HG03025 (cell line): ENCODE measurements around the gene LRRC7.
A peak's percentile ranks its signal among the peaks of the same experiment; 100 is the strongest.
"Not testable (repeated sequence)": the region's sequence is repeated elsewhere in the genome, so short reads cannot be mapped to it uniquely, and the experiment has no call there.

Source experiments
- ATAC-seq: cut with Tn5 transposase; IDR thresholded peaks from one replicate; pipeline ENCODE4 v1.9.1; 2021; ENCODE audit warnings: mild to moderate bottlenecking, moderate library complexity; ENCODE audit not compliant: unreplicated experiment, low FRiP score

The LRRC7 gene

GRCh38 chr1:69688193-69688592 is 120.5 kb downstream of the LRRC7 start:
- ATAC-seq, result no peak

- no peak for ATAC-seq
These were observed 123.5 kb downstream of the LRRC7 start for GRCh38 chr1:69691179-69691578.

DNA sequence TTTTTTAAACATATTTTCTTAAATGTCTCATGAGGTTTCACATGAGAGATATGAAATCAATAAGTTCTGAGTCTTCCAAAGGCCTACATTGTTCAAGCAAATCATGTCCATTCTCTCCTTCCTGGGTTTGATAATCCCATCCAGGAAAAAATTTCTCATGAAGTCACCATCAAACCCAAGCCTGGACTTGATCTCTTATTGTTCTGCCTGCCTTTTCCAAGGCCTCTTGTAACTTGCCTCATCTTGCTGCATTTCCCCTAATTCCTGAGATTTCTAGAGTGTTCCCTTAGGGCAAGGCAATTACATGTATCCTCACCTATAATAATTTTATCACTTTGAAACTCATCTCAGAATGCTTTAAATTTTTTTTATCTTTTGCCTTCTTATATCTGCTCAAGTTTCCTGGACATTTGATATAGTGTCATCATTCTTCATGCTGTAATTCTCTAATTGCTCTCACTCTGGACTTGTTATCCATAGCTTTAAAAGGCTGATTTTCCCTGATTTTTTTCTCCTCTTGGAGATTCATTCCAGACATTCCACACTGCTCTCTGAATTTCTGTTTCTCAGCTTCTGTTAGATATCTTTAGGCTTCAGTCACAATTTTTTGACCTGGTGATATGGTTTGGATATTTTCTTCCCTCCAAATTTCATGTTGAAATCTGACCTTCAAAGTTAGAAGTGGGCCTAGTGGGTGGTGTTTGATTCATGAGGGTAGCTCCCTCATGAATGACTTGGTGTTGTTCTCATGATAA is 126.4 kb downstream of the LRRC7 start:
- no peak for ATAC-seq

DNA sequence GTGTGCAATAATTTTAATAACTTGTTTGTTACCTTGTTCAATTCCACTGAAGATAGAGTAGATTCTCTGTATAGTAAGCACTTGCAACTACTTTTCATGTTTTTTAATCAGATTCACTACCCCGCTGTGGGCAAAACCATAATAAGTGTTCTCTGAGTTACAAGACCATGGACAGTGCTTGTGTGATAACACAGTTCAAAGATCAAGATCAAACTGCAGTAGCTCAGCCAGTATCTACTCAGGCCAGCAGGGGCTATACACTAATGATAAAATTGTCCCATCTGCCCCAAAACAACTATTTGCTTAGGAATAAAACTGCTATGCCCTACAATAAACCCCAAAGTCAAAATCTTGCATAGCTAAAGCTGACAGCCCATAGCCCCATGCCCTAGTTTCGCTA is 129.6 kb downstream of the LRRC7 start:
- no peak for ATAC-seq

GRCh38 chr1:69700770-69701169 is 133.0 kb downstream of the LRRC7 start:
- no peak for ATAC-seq

DNA sequence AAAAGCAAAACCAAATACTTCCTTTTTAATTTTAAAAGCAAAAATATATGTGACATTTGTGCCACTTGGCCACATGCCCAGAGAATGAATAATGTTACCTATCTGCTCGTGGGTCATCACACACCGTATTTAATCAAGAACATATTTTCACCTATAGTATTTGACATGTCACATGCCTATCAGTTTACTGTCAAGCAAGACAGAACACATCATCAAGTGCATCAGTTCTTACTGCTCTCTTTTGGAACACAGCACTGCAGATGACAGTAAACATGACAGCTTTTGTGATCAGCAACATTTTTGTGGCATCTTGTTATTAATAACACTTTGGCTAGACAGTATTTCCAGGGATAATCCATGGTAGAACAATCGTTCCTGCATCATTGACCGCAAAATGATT is 134.4 kb downstream of the LRRC7 start:
- ATAC-seq, result no peak

- no peak for ATAC-seq
These were observed 138.8 kb downstream of the LRRC7 start for GRCh38 chr1:69706473-69706872.

- no peak for ATAC-seq
These were observed 139.4 kb downstream of the LRRC7 start for GRCh38 chr1:69707103-69707502.

GRCh38 chr1:69710484-69711189 is 142.9 kb downstream of the LRRC7 start:
- no peak for ATAC-seq

- ATAC-seq, result no peak
These were observed 143.6 kb downstream of the LRRC7 start for GRCh38 chr1:69711190-69711930.

GRCh38 chr1:69717834-69718233 is 150.1 kb downstream of the LRRC7 start:
- not testable (repeated sequence) for ATAC-seq

- no peak for ATAC-seq
These were observed 160.5 kb downstream of the LRRC7 start for GRCh38 chr1:69728206-69728605.

- ATAC-seq, result no peak
These were observed 165.3 kb downstream of the LRRC7 start for GRCh38 chr1:69733061-69733460.

- peak; percentile 77 for ATAC-seq
These were observed 169.9 kb downstream of the LRRC7 start for GRCh38 chr1:69737527-69738185.

DNA sequence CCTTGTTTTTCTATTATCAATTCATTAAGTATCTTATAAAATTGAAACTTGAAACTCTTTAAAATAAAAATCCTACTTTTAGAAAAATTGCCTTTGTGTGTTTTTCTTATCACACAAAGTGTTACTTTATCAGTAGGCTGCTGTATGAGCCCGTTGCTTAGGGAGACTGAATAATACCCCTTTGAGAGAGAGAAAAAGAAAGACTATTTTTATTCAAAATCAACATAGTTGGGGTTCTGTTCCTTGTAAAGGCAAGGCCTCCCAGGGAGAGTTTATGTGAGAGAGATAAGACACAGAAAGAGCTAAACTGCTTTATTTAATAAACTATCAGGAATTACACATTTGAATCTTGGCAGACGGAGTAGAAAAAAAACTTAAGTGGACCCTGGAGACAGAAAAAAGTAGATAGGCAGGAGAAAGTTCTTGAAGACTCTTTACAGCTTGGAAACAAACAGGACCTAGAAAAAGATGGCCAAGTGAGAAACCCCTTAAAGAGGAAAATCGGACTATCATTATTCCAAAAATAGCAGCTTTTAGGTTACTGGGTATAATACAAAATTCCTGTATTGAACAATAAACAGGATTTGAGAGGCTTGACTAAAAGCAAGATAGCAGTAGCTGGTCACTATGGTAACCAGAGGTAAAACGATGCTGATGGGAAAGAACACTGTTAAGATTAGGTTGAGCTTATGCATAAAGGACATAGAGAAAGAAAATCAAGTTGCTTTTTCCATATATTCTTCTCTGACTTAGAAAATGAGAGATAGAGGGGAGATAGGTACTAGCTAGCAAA is 170.9 kb downstream of the LRRC7 start:
- no peak for ATAC-seq

- no peak for ATAC-seq
These were observed 171.5 kb downstream of the LRRC7 start for GRCh38 chr1:69739251-69739605.

DNA sequence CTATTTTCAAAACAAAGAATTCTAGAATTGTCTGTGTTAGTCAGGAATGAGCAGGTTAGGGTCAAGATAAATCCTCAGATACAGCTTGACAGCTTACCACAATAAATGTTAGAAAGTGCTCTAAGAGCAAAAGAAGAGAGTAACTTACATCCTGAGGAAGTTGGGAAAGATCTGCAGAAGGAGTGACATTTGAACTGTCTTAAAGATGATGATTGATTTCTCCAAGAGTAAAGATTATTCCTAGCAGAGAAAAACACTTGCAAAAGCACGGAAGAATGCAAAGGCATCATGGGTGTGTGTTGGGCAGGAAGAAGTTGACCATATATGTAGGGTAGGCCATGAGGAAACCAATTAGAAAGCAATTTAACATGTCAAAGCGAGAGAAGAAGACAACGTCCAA is 175.4 kb downstream of the LRRC7 start:
- ATAC-seq, result no peak

- no peak for ATAC-seq
These were observed 176.7 kb downstream of the LRRC7 start for GRCh38 chr1:69744381-69744780.

DNA sequence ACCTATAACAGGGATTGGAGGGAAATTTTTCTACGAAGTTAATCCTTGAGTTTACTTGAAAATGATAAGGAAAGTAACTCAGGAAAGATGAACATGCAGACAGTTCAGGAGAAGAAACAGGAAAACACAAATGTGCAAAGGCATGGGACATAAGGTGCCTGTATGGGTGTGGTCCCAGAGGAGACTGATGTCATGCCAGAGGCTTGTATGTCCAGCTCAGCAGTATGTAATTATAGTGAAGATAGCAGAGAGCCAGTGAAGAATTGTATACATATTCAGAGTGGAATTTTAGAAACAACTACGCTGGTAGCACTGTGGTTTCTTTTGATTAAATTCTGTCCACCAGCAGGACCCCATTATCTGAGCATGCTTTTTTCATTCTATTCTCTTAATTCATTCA is 179.5 kb downstream of the LRRC7 start:
- ATAC-seq, result no peak

DNA sequence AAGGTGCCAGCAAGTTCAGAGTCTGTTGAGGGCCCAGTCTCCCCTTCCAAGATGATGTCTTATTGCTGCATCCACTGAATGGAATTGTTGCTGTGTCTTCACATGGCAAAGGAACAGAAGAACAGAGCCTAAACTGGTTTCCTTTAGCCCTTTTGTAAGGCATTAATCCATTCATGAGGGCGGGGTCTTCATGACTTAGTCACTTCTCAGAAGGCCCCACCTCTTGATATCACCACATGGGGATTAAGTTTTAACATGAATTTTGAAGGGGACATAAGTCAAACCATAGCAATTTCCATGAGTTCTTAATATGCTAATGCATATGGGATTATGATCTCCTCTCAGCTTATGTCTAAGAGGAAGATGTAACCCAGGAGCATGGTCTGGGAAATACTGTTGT is 182.9 kb downstream of the LRRC7 start:
- no peak for ATAC-seq
